ENCODE measurements around the gene AKAP13. TPM values are rescaled to one million over a fixed set of nuclear protein-coding genes. Genes with fewer than 3 reads are reported as not detected.

AKAP13 gene
- total and polyA plus RNA-seq, 2 of the 13 experiments (the other 11 are each of a cell fraction or from before 2014, with no cell fraction given), result 6.7 to 27.1 TPM

- H3K9me3 ChIP-seq (ENCODE audit: low read length), result no peaks in the 10 kb centered on the region
- in situ Hi-C loops (cut with HindIII; ENCODE audit: extremely low pct_ligation_motif_present, low pct_unique_long_range_greater_than_20kb) (no loop called here), intact Hi-C loops (cut with micrococcal nuclease; ENCODE audit: unreplicated experiment) (no loop called here)
- H3K79me2 ChIP-seq (ENCODE audit: insufficient read depth, low read length), result peaks cover 44% of the 10 kb centered on the region
- H3K27ac ChIP-seq (ENCODE audit: extremely low read length, insufficient read depth, low read length), result peak overlapping the region; percentile 78
- peaks cover 20% of the 10 kb centered on the region for H3K4me1 ChIP-seq (ENCODE audit: insufficient read depth, low read length)
- H3K36me3 ChIP-seq (replicated peaks in 1 of 2; ENCODE audit: control insufficient read depth in 1 of 2, insufficient read depth in 2 of 2, low read length in 2 of 2), result no peaks in the 10 kb centered on the region
- no peak overlapping the region for H3K4me2 ChIP-seq (ENCODE audit: low read depth, low read length)
- no peak overlapping the region for H2AFZ ChIP-seq (ENCODE audit: low read length)
- FAIRE-seq (no peak), DNase-seq (ENCODE audit: low spot score) (no peak), ATAC-seq (no peak)
- ChIA-PET CTCF (ENCODE audit: low intra/inter-chr PET ratio, low total read pairs) (no interaction called here), POLR2A (interaction anchor here (0.8 to 1.4 kb wide), 2 partner anchors 14 to 30 kb away, joined by 3 read pairs; no protein-coding TSS in a partner anchor)
- no peaks in the 10 kb centered on the region for H3K27me3 ChIP-seq (ENCODE audit: control insufficient read depth in 1 of 2, insufficient read depth in 2 of 2, low read length in 2 of 2)
- no peak overlapping the region for H3K4me3 ChIP-seq (replicated peaks in 1 of 3; ENCODE audit: insufficient read depth in 1 of 3, low read depth in 2 of 3, low read length in 3 of 3)
- BruUV-seq (replicated peaks), result no TSS peak
- H3K9ac ChIP-seq (ENCODE audit: insufficient read depth, low read depth, low read length), result no peak overlapping the region; the same call in 1 of the 2 replicates
- TF ChIP-seq HDAC2 (CRISPR knock-in tag; IDR thresholded peaks at IDR 0.05) (no peak), BHLHE40 (IDR thresholded peaks at IDR 0.05; ENCODE audit: low read length) (no peak), TP53 (CRISPR knock-in tag; conservative IDR thresholded peaks at IDR 0.05) (no peak), ZNF674 (CRISPR knock-in tag; IDR thresholded peaks at IDR 0.05; ENCODE audit: low read depth) (no peak), E2F1 (CRISPR knock-in tag; IDR thresholded peaks at IDR 0.05) (no peak), ZNF589 (CRISPR knock-in tag; conservative IDR thresholded peaks at IDR 0.05) (no peak), ZSCAN31 (CRISPR knock-in tag; IDR thresholded peaks at IDR 0.05; ENCODE audit: low read depth) (no peak), KLF13 (CRISPR knock-in tag; IDR thresholded peaks at IDR 0.05) (no peak), GTF2F1 (IDR thresholded peaks at IDR 0.05; ENCODE audit: low read length) (no peak), PPARG (CRISPR knock-in tag; conservative IDR thresholded peaks at IDR 0.05) (no peak), HOXD1 (CRISPR knock-in tag; IDR thresholded peaks at IDR 0.05) (no peak), ARNT2 (CRISPR knock-in tag; IDR thresholded peaks at IDR 0.05; ENCODE audit: low read depth) (no peak), GABPA (IDR thresholded peaks at IDR 0.05; ENCODE audit: low read depth, low read length) (no peak), GABPA (CRISPR knock-in tag; IDR thresholded peaks at IDR 0.05; ENCODE audit: low read depth) (no peak), ZNF891 (CRISPR knock-in tag; IDR thresholded peaks at IDR 0.05) (no peak), GLI4 (CRISPR knock-in tag; IDR thresholded peaks at IDR 0.05; ENCODE audit: borderline replicate concordance) (no peak), ATRX (CRISPR knock-in tag; IDR thresholded peaks at IDR 0.05; ENCODE audit: borderline replicate concordance) (no peak), RFX3 (CRISPR knock-in tag; IDR thresholded peaks at IDR 0.05) (no peak), ZNF484 (CRISPR knock-in tag; IDR thresholded peaks at IDR 0.05; ENCODE audit: borderline replicate concordance, low read depth) (no peak)
- 0 out of 2 replicates have a peak, but pooled peaks cover 4% of the 10 kb centered on the region for H4K20me1 ChIP-seq (ENCODE audit: insufficient read depth, low read length)
Observed at GRCh38 chr15:85443046-85443445, 62.6 kb downstream of the AKAP13 start.
